Fibroblast of skin of back (primary cell): Measurements from ENCODE around the gene METRNL. TPM values are rescaled to one million over a fixed set of nuclear protein-coding genes. Genes with fewer than 3 reads are reported as not detected.
"Not testable (repeated sequence)": the region's sequence is repeated elsewhere in the genome, so short reads cannot be mapped to it uniquely, and the experiment has no call there.

Experiments used
- DNase-seq: peaks from one replicate; pipeline ENCODE4 v3.0.0-alpha.2; 2013
- polyA plus RNA-seq, 2 experiments: library from polyadenylated mRNA; unstranded; fragments of 120-200 nt; gene quantifications; one replicate each; pipeline ENCODE4 v1.2.1, GENCODE V29; 2013; ENCODE audit not compliant: insufficient read length in 2 of 2

Gene METRNL, protein sequence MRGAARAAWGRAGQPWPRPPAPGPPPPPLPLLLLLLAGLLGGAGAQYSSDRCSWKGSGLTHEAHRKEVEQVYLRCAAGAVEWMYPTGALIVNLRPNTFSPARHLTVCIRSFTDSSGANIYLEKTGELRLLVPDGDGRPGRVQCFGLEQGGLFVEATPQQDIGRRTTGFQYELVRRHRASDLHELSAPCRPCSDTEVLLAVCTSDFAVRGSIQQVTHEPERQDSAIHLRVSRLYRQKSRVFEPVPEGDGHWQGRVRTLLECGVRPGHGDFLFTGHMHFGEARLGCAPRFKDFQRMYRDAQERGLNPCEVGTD
- 77.1 TPM for polyA plus RNA-seq (2013, experiment 1 of 2; ENCODE audit: insufficient read length)
- polyA plus RNA-seq (2013, experiment 2 of 2; ENCODE audit: insufficient read length), result 63.6 TPM

GRCh38 chr17:83079352-83079747, at the start of gene METRNL:
METRNL (plus strand) TSS chr17:83079609; CDS start chr17:83079816, 207 bp downstream.
- peak; percentile 72 for DNase-seq

GRCh38 chr17:83030432-83030831, 49.0 kb upstream of the METRNL start:
- no peak for DNase-seq

GRCh38 chr17:83031321-83031945, 48.0 kb upstream of the METRNL start:
- DNase-seq, result no peak

DNA sequence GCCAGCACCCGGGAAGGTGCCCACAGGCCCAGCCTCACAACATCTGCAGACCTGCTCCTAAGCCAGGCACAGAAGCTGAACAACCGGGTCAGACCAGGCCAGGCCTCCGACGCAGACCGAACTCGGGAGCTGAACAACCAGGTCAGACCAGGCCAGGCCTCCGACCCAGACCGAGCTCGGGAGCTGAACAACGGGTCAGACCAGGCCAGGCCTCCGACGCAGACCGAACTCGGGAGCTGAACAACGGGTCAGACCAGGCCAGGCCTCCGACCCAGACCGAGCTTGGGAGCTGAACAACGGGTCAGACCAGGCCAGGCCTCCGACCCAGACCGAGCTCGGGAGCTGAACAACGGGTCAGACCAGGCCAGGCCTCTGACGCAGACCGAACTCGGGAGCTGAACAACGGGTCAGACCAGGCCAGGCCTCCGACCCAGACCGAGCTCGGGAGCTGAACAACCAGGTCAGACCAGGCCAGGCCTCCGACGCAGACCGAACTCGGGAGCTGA, 47.4 kb upstream of the METRNL start:
- DNase-seq, result not testable (repeated sequence)

DNA sequence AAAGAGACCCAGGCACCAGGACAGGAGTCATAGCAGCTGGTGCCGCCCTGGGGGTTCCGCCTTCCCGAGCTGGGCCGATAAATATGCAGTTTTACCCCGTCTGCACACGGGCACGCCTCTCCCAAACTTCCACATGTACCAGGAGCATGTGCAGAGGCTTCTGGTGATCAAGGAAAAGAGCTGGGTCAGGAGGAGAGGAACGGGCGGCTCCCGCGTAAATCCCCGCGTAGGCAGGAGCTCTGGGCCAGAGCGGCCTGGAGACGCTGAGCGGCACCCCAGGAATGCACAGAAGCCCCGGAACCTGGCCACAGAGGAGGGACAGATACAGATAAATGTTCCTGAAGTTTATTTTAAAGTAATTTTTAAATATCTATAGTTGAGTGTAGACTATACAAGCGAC, 46.6 kb upstream of the METRNL start:
- DNase-seq, result no peak

GRCh38 chr17:83034525-83034924, 44.9 kb upstream of the METRNL start:
- no peak for DNase-seq

GRCh38 chr17:83035722-83036121, 43.7 kb upstream of the METRNL start:
- DNase-seq, result no peak

GRCh38 chr17:83036193-83036592, 43.2 kb upstream of the METRNL start:
- DNase-seq, result no peak

DNA sequence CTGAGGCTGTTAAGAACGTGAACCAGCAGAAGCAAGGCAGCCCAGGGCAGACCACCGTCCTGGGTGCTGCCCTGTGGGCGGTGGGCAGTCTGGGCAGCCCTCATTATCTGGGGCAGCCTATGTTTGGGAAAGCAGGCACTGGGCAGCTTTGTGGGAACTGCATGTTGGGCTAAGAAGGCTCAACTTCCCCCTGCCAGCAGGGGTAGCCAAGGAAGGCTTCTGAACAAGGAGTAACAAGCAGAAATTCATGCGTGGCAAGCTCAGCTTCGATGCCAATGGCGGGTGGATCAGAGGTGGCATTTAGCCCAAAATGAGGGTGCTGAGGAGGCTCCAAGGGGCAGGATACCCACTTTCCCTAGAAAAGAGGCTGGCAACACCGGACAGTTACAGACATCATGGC, 42.7 kb upstream of the METRNL start:
- no peak for DNase-seq

- DNase-seq, result no peak
Observed at GRCh38 chr17:83037084-83037873, 42.1 kb upstream of the METRNL start.

DNA sequence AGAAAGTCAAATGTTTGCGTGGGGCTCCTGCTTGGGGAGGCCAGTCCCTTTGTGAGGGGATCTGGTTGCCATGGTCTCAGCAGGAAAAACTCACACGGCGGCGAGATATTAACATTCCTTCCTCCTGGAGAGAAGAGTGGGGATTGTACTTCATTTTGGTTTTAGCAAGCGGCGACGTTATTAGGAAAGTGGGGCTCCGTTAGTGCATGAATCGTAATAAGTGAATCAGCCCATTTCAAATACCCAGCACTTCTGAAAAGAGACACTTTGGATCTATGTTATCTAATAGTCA, 41.6 kb upstream of the METRNL start:
- no peak for DNase-seq

DNA sequence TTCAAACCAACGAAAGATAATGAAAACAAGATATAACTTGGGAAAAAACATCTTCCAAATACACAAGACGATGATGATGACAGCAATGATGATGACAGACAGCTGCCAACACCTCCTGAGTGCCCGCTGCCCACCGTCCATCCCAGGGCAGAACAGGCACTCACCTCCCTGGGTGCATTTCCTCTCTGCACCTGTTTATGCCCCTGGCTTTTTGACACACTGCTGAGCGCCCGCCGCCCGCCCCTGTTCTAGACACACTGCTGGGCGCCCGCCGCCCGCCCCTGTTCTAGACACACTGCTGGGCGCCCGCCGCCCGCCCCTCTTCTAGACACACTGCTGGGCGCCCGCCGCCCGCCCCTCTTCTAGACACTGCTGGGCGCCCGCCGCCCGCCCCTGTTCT, 40.4 kb upstream of the METRNL start:
- not testable (repeated sequence) for DNase-seq

DNA sequence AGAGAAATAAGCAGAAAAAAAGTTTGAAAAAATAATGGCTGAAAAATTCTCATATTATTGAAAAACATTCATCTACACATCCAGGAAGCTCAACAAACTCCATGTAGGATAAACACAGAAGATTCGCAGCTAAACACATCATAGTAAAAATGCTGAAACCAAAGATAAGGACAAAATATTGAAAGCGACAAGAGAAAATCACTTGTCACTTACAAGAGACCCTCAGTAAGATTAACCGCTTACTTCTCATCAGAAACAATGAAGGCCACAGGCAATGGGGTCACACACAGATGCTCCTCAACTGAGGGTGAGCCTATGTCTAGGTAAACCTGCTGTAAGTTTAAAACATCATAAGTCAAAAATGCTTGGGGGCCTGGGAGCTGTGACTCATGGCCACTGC, 38.1 kb upstream of the METRNL start:
- no peak for DNase-seq

- no peak for DNase-seq
Observed at GRCh38 chr17:83042522-83043158, 36.8 kb upstream of the METRNL start.

GRCh38 chr17:83044479-83044878, 34.9 kb upstream of the METRNL start:
- not testable (repeated sequence) for DNase-seq

GRCh38 chr17:83046448-83047181, 32.8 kb upstream of the METRNL start:
- no peak for DNase-seq

DNA sequence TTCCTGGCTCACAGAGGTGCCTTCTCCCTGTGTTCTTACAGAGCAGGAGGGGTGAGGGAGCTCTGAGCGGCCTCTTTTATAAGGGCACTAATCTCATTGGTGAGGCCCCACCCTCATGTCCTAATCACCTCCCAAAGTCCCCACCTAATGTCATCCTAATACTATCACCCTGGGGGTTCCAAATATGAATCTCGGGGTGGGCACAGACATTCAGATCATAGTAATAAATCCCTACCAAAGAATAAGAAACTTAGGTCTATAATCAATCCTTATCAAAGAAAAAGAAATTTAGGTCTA, 32.3 kb upstream of the METRNL start:
- DNase-seq, result no peak

DNA sequence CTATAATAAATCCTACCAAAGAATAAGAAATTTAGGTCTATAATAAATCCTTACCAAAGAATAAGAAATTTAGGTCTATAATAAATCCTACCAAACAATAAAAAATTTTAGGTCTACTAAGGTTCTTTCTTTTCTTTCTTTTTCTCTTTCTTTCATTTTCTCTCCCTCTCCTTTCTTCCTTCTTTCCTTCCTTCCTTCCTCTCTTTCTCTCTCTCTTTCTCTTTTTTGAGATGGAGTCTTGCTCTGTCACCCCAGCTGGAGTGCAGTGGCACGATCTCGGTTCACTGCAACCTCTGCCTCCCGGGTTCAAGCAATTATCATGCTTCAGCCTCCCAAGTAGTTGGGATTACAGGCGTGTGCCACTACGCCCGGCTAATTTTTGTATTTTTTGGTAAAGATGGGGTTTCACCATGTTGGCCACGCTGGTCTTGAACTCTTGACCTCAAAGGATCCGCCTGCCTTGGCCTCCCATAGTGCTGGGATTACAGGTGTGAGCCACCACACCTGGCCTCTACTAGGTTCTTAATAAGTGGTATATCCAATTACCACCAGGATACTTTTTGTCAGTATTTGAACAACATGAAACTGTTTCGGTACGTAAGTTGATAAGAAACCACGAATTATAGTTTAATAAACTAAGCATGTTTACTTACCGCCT, 31.5 kb upstream of the METRNL start:
- not testable (repeated sequence) for DNase-seq

GRCh38 chr17:83050651-83051395, 28.6 kb upstream of the METRNL start:
- DNase-seq, result no peak

- DNase-seq, result peak; percentile 95
Observed at GRCh38 chr17:83051396-83052240, 27.8 kb upstream of the METRNL start.
